Common myeloid progenitor, CD34-positive (primary cell): ENCODE data around the gene NUBPL.

Source experiments
- CTCF ChIA-PET: fragments of 350-600 bp; sonication (Branson Sonifier 250); formaldehyde crosslinking; loops from one replicate; lab custom pipeline; 2021; ENCODE audit warnings: antibody characterized with exemption; lab: Charles Lee
- POLR2A ChIA-PET: fragments of 350-600 bp; sonication (Branson Sonifier 250); formaldehyde crosslinking; loops from one replicate; lab custom pipeline; 2021; ENCODE audit warnings: antibody characterized with exemption; lab: Charles Lee
- DNase-seq, 3 donors: peaks; one replicate each; pipeline versions ENCODE4 v3.0.0 to v3.0.0-alpha.2; 2013
- H3K27ac ChIP-seq, 2 experiments: 1 replicate in 1 of 2; 2 replicates in 1 of 2; pipeline ENCODE4 v1.7.0; 2013; ENCODE audit warnings: inconsistent platforms in 2 of 2, low read length in 2 of 2, mild to moderate bottlenecking in 2 of 2, low read depth in 1 of 2, moderate library complexity in 1 of 2; ENCODE audit not compliant: severe bottlenecking in 2 of 2, insufficient read depth in 1 of 2, poor library complexity in 1 of 2
- H3K27me3 ChIP-seq, 5 experiments: replicated peaks in 2 of 5; 1 replicate in 3 of 5; 2 replicates in 2 of 5; pipeline versions ENCODE4 v1.6.1 to v1.7.0; 2013; ENCODE audit warnings: low read length in 4 of 5, mild to moderate bottlenecking in 2 of 5, moderate library complexity in 2 of 5, inconsistent platforms in 1 of 5; ENCODE audit not compliant: insufficient read depth in 5 of 5, control insufficient read depth in 4 of 5
- H3K36me3 ChIP-seq, 4 experiments: 1 replicate in 2 of 4; 2 replicates in 2 of 4; pipeline versions ENCODE4 v1.6.1 to v1.7.0; 2013; ENCODE audit warnings: low read length in 3 of 4, control low read depth in 1 of 4, mild to moderate bottlenecking in 1 of 4; ENCODE audit not compliant: control insufficient read depth in 4 of 4, insufficient read depth in 4 of 4
- H3K4me1 ChIP-seq, 4 experiments: 1 replicate in 3 of 4; 2 replicates in 1 of 4; pipeline versions ENCODE4 v1.6.1 to v1.7.1; 2013; ENCODE audit warnings: low read length in 3 of 4, mild to moderate bottlenecking in 3 of 4, control low read depth in 1 of 4, inconsistent platforms in 1 of 4, moderate library complexity in 1 of 4; ENCODE audit not compliant: control insufficient read depth in 4 of 4, insufficient read depth in 4 of 4; ENCODE audit errors: control extremely low read depth in 1 of 4
- H3K4me3 ChIP-seq, 7 experiments: 1 replicate in 4 of 7; 2 replicates in 3 of 7; pipeline versions ENCODE4 v1.5.1 to v1.7.0; 2013; ENCODE audit warnings: mild to moderate bottlenecking in 7 of 7, low read length in 6 of 7, moderate library complexity in 6 of 7, inconsistent platforms in 2 of 7, low read depth in 2 of 7, control low read depth in 1 of 7; ENCODE audit not compliant: insufficient read depth in 4 of 7, control insufficient read depth in 1 of 7; ENCODE audit errors: extremely low read depth in 1 of 7
- H3K9me3 ChIP-seq, 5 experiments: 1 replicate in 4 of 5; 2 replicates in 1 of 5; pipeline versions ENCODE4 v1.6.1 to v1.7.1; 2013; ENCODE audit warnings: low read length in 4 of 5, mild to moderate bottlenecking in 2 of 5, inconsistent platforms in 1 of 5, low read depth in 1 of 5, moderate library complexity in 1 of 5; ENCODE audit not compliant: control insufficient read depth in 4 of 5, insufficient read depth in 2 of 5; ENCODE audit errors: control extremely low read depth in 1 of 5
- WGBS: methylation state at CpG from one replicate; pipeline ENCODE4 v1.1.5; 2013; ENCODE audit not compliant: insufficient coverage; 5-methylcytosine and 5-hydroxymethylcytosine counted together

Gene NUBPL

GRCh38 chr14:31834616-31835015 is 273.4 kb downstream of the NUBPL start:
- CTCF ChIA-PET, result no interaction called here
- no peaks in the 10 kb centered on the region for H3K9me3 ChIP-seq
- H3K4me3 ChIP-seq, result no peak overlapping the region
- no peaks in the 10 kb centered on the region for H3K4me1 ChIP-seq
- H3K36me3 ChIP-seq, result no peaks in the 10 kb centered on the region
- 100% methylated on average over 1 of the region's 1 CpG for WGBS
- DNase-seq, result no peak
- H3K27me3 ChIP-seq, result no peaks in the 10 kb centered on the region
- no peak overlapping the region for H3K27ac ChIP-seq
- POLR2A ChIA-PET, result no interaction called here

DNA sequence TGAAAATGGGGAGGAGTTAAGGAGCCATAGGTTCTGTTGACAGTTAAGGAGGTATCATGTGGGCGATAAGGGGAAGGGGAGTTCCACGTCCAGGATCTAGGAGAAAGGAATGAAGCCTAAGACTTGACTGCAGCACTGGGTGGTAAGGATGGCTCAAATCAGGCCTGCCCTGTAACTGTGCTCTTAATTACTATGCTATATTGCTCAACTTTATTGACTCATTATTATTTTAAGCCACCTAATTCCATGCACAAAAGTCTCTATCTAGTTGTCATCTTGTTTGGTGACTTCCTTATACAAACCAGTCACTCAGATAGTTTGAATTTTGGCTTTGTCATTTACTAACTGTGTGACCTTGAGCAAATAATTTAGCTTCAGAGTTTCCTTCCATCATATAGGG is 273.8 kb downstream of the NUBPL start:
- ChIA-PET POLR2A (no interaction called here), CTCF (no interaction called here)
- no peaks in the 10 kb centered on the region for H3K36me3 ChIP-seq
- WGBS, result 100% methylated on average over 1 of the region's 2 CpGs
- no peaks in the 10 kb centered on the region for H3K27me3 ChIP-seq
- H3K27ac ChIP-seq, result no peak overlapping the region
- H3K4me1 ChIP-seq, result no peaks in the 10 kb centered on the region
- DNase-seq, result no peak
- H3K9me3 ChIP-seq, result no peaks in the 10 kb centered on the region
- H3K4me3 ChIP-seq, result no peak overlapping the region

GRCh38 chr14:31837031-31837430 is 275.8 kb downstream of the NUBPL start:
- 100% methylated on average over 2 of the region's 5 CpGs for WGBS
- ChIA-PET POLR2A (no interaction called here), CTCF (no interaction called here)
- no peaks in the 10 kb centered on the region for H3K4me1 ChIP-seq
- H3K27me3 ChIP-seq, result no peaks in the 10 kb centered on the region
- no peaks in the 10 kb centered on the region for H3K36me3 ChIP-seq
- DNase-seq, result no peak
- H3K27ac ChIP-seq, result no peak overlapping the region
- H3K9me3 ChIP-seq, result no peaks in the 10 kb centered on the region
- no peak overlapping the region for H3K4me3 ChIP-seq

- Histone ChIP-seq H3K4me3 (no peak overlapping the region), H3K4me1 (no peaks in the 10 kb centered on the region), H3K27ac (no peak overlapping the region), H3K27me3 (no peaks in the 10 kb centered on the region), H3K36me3 (no peaks in the 10 kb centered on the region), H3K9me3 (no peaks in the 10 kb centered on the region)
- WGBS, result 100% methylated on average over 2 of the region's 2 CpGs
- CTCF ChIA-PET, result no interaction called here
- no peak for DNase-seq
- POLR2A ChIA-PET, result interaction anchor here (0.7 kb wide), 1 partner anchor 154 kb away, joined by 5 read pairs; no protein-coding TSS in a partner anchor
Observed at GRCh38 chr14:31842899-31843298, 281.7 kb downstream of the NUBPL start.

- Histone ChIP-seq H3K4me3 (no peak overlapping the region), H3K4me1 (no peaks in the 10 kb centered on the region), H3K36me3 (no peaks in the 10 kb centered on the region), H3K27me3 (no peaks in the 10 kb centered on the region), H3K9me3 (no peaks in the 10 kb centered on the region), H3K27ac (no peak overlapping the region)
- POLR2A ChIA-PET, result interaction anchor here (0.7 kb wide), 1 partner anchor 154 kb away, joined by 5 read pairs; no protein-coding TSS in a partner anchor
- no peak for DNase-seq
- whole genome bisulfite sequencing, result no CpG with 5 or more reads among the region's 1 CpG
- CTCF ChIA-PET, result no interaction called here
Observed at GRCh38 chr14:31843361-31844091, 282.3 kb downstream of the NUBPL start.

DNA sequence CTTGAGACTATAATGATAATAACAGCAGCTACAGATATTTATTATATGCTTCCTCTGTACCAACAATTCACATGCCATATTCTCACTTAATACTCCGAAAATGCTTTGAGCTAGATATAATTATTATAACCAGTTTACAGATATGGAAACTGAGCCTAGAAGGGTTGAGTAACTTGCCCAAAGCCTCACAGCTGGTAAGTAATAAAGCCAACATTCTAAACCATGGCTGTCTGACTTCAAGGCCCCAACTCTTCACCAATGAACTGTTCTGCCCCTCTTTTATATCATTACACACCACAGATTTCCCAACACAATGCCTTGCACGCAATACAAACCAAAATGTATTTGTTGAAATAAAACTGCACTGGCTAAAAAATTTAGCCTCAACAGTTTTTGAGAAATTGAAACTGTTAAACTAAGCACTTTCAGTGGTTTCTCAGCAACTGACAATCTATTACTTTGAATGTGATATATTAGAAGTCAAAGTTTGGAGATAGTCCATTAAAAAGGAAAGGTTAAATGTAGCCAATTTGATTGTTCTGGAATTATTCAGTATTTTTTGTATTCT is 293.4 kb downstream of the NUBPL start:
- Histone ChIP-seq H3K27me3 (no peaks in the 10 kb centered on the region), H3K4me1 (no peaks in the 10 kb centered on the region), H3K36me3 (peaks cover 0 to 2% (median 0%) of the 10 kb centered on the region in 4 experiments), H3K4me3 (no peak overlapping the region), H3K9me3 (no peaks in the 10 kb centered on the region), H3K27ac (no peak overlapping the region)
- no peak for DNase-seq
- WGBS, result no CpG with 5 or more reads among the region's 2 CpGs
- ChIA-PET CTCF (interaction anchor here (0.9 kb wide), 1 partner anchor 16 kb away, joined by 3 read pairs; no protein-coding TSS in a partner anchor), POLR2A (no interaction called here)

DNA sequence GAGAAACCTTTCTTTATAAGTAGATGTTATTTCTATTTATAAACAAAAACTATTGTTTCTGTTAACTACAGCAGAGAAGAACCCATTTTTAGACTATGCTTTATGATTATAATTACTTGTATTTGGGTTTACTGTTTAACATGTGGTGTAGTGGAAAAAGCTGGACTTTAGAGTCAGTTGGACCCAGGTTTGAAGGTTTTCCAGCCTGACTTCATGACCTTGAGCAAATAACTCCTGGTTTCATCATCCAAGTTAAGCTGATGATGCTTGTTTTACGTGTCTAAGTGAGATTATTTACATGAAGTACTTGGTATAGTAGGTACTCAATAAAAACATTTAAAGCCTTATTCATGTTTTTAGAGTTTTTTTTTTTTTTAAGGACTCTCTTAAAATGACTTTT is 294.1 kb downstream of the NUBPL start:
- POLR2A ChIA-PET, result no interaction called here
- no CpG with 5 or more reads among the region's 1 CpG for WGBS
- H3K4me3 ChIP-seq, result no peak overlapping the region
- H3K36me3 ChIP-seq, result peaks cover 0 to 2% (median 0%) of the 10 kb centered on the region in 4 experiments
- CTCF ChIA-PET, result no interaction called here
- H3K27ac ChIP-seq, result no peak overlapping the region
- no peaks in the 10 kb centered on the region for H3K9me3 ChIP-seq
- H3K27me3 ChIP-seq, result no peaks in the 10 kb centered on the region
- no peak for DNase-seq
- no peaks in the 10 kb centered on the region for H3K4me1 ChIP-seq
